ENCODE data around the gene UIMC1. TPM values are rescaled to one million over a fixed set of nuclear protein-coding genes. Genes with fewer than 3 reads are reported as not detected.

UIMC1 gene
- total and polyA plus RNA-seq, 2 of the 4 experiments (the other 2 are of a cell fraction) = 19.5 to 27.6 TPM

DNA sequence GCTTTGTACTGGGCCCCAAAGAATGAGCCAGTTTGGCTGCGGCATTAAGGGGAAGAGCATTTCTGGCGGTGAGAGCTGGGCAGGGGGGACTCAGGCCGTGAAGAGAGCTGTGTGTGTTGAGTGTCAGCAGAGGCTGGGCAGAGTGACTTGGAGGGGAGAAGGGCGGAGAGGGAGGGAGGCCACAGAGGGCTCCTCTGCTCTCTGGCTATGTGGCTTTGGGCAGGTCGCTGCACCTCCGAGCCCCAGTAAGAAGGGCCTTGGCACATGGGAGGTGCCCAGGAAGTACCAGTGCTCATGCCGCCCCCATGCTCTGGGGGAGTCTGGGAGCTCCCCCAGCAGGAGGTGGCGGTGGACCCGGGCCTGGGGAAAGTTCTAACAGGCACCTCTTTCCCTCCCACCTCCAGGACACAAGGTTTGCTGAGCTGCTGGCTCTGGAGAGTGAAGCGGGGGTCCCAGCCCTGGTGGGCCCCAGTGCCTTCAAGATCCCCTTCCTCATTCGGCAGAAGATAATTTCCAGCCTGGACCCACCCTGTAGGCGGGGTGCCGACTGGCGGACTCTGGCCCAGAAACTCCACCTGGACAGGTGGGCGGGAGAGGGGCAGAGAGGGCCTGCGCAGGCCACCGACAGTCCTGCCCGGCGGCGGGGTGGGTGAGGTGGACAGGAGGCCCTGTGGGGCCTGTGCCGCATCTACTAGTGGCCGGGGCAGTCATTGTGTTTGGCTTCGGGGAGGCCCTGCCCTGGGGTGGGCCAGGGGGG lies 127.5 kb downstream of the UIMC1 start:
- intact Hi-C loops (cut with micrococcal nuclease) = no loop called here
- no peak overlapping the region for H2AK5ac ChIP-seq (ENCODE audit: low read depth, low read length)
- H3K4ac ChIP-seq (ENCODE audit: low read depth, low read length) = no peak overlapping the region
- no peaks in the 10 kb centered on the region for H3K4me1 ChIP-seq (ENCODE audit: control insufficient read depth, insufficient read depth, low read length)
- H3K27me3 ChIP-seq (ENCODE audit: control insufficient read depth, insufficient read depth, low read length) = peaks cover 64% of the 10 kb centered on the region
- dilution Hi-C loops (cut with HindIII; ENCODE audit: low sequenced_read_pairs, unreplicated experiment) = no loop called here
- no peak for ATAC-seq (ENCODE audit: low read depth)
- H3K4me3 ChIP-seq (ENCODE audit: insufficient read depth, low read depth, low read length) = no peak overlapping the region
- H2AK9ac ChIP-seq (replicated peaks; ENCODE audit: low read depth, low read length, poor library complexity) = no peak overlapping the region
- H3K36me3 ChIP-seq (ENCODE audit: control insufficient read depth, insufficient read depth, low read length) = no peaks in the 10 kb centered on the region
- H3K9me1 ChIP-seq (ENCODE audit: insufficient read depth, low read length) = no peaks in the 10 kb centered on the region
- no peak overlapping the region for H3K56ac ChIP-seq (ENCODE audit: extremely low read depth, insufficient read depth, low read length)
- H3K14ac ChIP-seq (replicated peaks; ENCODE audit: low read depth, low read length) = no peak overlapping the region
- CTCF ChIA-PET = no interaction called here
- H3K9me3 ChIP-seq (ENCODE audit: control insufficient read depth, insufficient read depth, low read length) = no peaks in the 10 kb centered on the region
- no peak overlapping the region for H2BK5ac ChIP-seq (ENCODE audit: low read depth, low read length, poor library complexity, severe bottlenecking)
- H4K8ac ChIP-seq (ENCODE audit: low read depth in 2 of 2, low read length in 2 of 2) = no peak overlapping the region
- H2BK120ac ChIP-seq (ENCODE audit: low read depth, low read length) = no peak overlapping the region
- in situ Hi-C loops (cut with MboI; ENCODE audit: low sequenced_read_pairs) = no loop called here
- H4K91ac ChIP-seq (ENCODE audit: insufficient read depth, low read depth, low read length) = no peak overlapping the region
- POLR2A ChIA-PET (ENCODE audit: unreplicated experiment) = no interaction called here
- no peak overlapping the region for H2BK20ac ChIP-seq (ENCODE audit: low read depth, low read length)
- no peak overlapping the region for H3K18ac ChIP-seq (ENCODE audit: low read depth, low read length)
- H2BK15ac ChIP-seq (ENCODE audit: low read depth, low read length) = no peak overlapping the region
- no peak overlapping the region for H4K5ac ChIP-seq (ENCODE audit: low read depth, low read length)
- H3K79me1 ChIP-seq (ENCODE audit: low read depth in 1 of 2, low read length in 2 of 2) = no peaks in the 10 kb centered on the region
- H3K27ac ChIP-seq (ENCODE audit: insufficient read depth, low read length) = no peak overlapping the region
- H3K4me2 ChIP-seq (ENCODE audit: low read depth, low read length) = no peak overlapping the region
- H3K9ac ChIP-seq (ENCODE audit: low read depth, low read length) = no peak overlapping the region
- 21% methylated on average over 3 of the region's 23 CpGs; no CpG with 5 or more reads in 1 of the 2 experiments for WGBS, 2 experiments (ENCODE audit: extremely low coverage in 2 of 2, insufficient read length in 1 of 2)
- no peak for DNase-seq
- H4K20me1 ChIP-seq (ENCODE audit: insufficient read depth, low read length) = no peaks in the 10 kb centered on the region
- TF ChIP-seq, protein P1, sequence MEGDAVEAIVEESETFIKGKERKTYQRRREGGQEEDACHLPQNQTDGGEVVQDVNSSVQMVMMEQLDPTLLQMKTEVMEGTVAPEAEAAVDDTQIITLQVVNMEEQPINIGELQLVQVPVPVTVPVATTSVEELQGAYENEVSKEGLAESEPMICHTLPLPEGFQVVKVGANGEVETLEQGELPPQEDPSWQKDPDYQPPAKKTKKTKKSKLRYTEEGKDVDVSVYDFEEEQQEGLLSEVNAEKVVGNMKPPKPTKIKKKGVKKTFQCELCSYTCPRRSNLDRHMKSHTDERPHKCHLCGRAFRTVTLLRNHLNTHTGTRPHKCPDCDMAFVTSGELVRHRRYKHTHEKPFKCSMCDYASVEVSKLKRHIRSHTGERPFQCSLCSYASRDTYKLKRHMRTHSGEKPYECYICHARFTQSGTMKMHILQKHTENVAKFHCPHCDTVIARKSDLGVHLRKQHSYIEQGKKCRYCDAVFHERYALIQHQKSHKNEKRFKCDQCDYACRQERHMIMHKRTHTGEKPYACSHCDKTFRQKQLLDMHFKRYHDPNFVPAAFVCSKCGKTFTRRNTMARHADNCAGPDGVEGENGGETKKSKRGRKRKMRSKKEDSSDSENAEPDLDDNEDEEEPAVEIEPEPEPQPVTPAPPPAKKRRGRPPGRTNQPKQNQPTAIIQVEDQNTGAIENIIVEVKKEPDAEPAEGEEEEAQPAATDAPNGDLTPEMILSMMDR (conservative IDR thresholded peaks at IDR 0.05; ENCODE audit: low read depth, low read length) = no peak
- TF ChIP-seq POLR2A (IDR thresholded peaks at IDR 0.05; ENCODE audit: low read depth, low read length) = no peak
- TF ChIP-seq FOS (IDR thresholded peaks at IDR 0.05; ENCODE audit: low read depth, low read length) = no peak
- TF ChIP-seq MXI1 (IDR thresholded peaks at IDR 0.05; ENCODE audit: borderline replicate concordance, low read depth, low read length) = no peak
- no peak for TF ChIP-seq RAD21 (IDR thresholded peaks at IDR 0.05; ENCODE audit: low read length)
- no peak for TF ChIP-seq CEBPB (IDR thresholded peaks at IDR 0.05; ENCODE audit: low read depth, low read length)
- TF ChIP-seq NFE2L2 (IDR thresholded peaks at IDR 0.05; ENCODE audit: low read depth, low read length) = no peak
- TF ChIP-seq SMC3 (IDR thresholded peaks at IDR 0.05; ENCODE audit: low read depth, low read length) = no peak
- no peak for TF ChIP-seq BHLHE40 (IDR thresholded peaks at IDR 0.05; ENCODE audit: low read depth, low read length)
- TF ChIP-seq, protein P2, sequence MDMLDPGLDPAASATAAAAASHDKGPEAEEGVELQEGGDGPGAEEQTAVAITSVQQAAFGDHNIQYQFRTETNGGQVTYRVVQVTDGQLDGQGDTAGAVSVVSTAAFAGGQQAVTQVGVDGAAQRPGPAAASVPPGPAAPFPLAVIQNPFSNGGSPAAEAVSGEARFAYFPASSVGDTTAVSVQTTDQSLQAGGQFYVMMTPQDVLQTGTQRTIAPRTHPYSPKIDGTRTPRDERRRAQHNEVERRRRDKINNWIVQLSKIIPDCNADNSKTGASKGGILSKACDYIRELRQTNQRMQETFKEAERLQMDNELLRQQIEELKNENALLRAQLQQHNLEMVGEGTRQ (IDR thresholded peaks at IDR 0.05; ENCODE audit: low read depth, low read length) = no peak
- TF ChIP-seq MAFK (IDR thresholded peaks at IDR 0.05; ENCODE audit: low read depth, low read length) = no peak
- no peak overlapping the region for H2AFZ ChIP-seq (replicated peaks; ENCODE audit: low read length, poor library complexity)
- BruUV-seq (replicated peaks) = no TSS peak
- no peak overlapping the region for H3K23ac ChIP-seq (ENCODE audit: low read depth, low read length)

All from IMR-90 (cell line).